ENCODE results near the gene WDR47. TPM values are rescaled to one million over a fixed set of nuclear protein-coding genes. Genes with fewer than 3 reads are reported as not detected.

The WDR47 gene
- total RNA-seq, 1 experiment from 2014 or later = 6.6 TPM

GRCh38 chr1:109017134-109017533 is 24.8 kb downstream of the WDR47 start:
- Histone ChIP-seq H3K9ac (ENCODE audit: extremely low read depth, insufficient read length, low read length) (no peak overlapping the region), H3K79me1 (ENCODE audit: insufficient read depth, low read depth, low read length, poor library complexity, severe bottlenecking) (no peaks in the 10 kb centered on the region), H2BK120ac (ENCODE audit: low read depth, low read length, poor library complexity, severe bottlenecking) (no peak overlapping the region), H3K27me3 (ENCODE audit: insufficient read depth, low read length) (no peaks in the 10 kb centered on the region), H2BK5ac (ENCODE audit: insufficient read length, low read length) (no peak overlapping the region), H4K20me1 (ENCODE audit: control insufficient read depth, insufficient read depth, insufficient read length) (no peaks in the 10 kb centered on the region), H3K14ac (ENCODE audit: insufficient read depth, low read length) (no peak overlapping the region), H3K9me3 (ENCODE audit: control insufficient read depth, low read depth, low read length) (no peaks in the 10 kb centered on the region), H3K23me2 (ENCODE audit: insufficient read length, low read depth, low read length, poor library complexity, severe bottlenecking) (no peaks in the 10 kb centered on the region), H3K23ac (ENCODE audit: insufficient read length, low read depth, low read length) (no peak overlapping the region), H3T11ph (ENCODE audit: low read length) (no peak overlapping the region), H3K18ac (ENCODE audit: insufficient read length, low read depth, low read length) (no peak overlapping the region), H3K56ac (ENCODE audit: insufficient read length, low read depth, low read length) (no peak overlapping the region), H3K27ac (ENCODE audit: insufficient read length, low read depth, low read length) (no peak overlapping the region), H2AK5ac (ENCODE audit: insufficient read length, low read length) (no peak overlapping the region), H3K79me2 (ENCODE audit: insufficient read depth, low read length) (no peaks in the 10 kb centered on the region), H2BK12ac (ENCODE audit: insufficient read length, low read depth, low read length) (no peak overlapping the region), H4K5ac (ENCODE audit: insufficient read length, low read depth, low read length) (no peak overlapping the region), H4K91ac (ENCODE audit: insufficient read length, low read depth, low read length) (no peak overlapping the region), H2BK15ac (ENCODE audit: low read depth, low read length) (no peak overlapping the region), H2BK20ac (ENCODE audit: low read depth, low read length, poor library complexity, severe bottlenecking) (no peak overlapping the region), H2AFZ (ENCODE audit: low read length) (no peak overlapping the region), H3K4me1 (ENCODE audit: insufficient read depth, low read length) (no peaks in the 10 kb centered on the region), H3K4me2 (ENCODE audit: insufficient read depth, insufficient read length, low read length) (no peak overlapping the region), H3K4ac (ENCODE audit: low read depth, low read length) (no peak overlapping the region), H4K8ac (replicated peaks; ENCODE audit: insufficient read length, low read depth, low read length) (no peak overlapping the region)
- no peak overlapping the region for H3K4me3 Mint-ChIP-seq
- H3K36me3 Mint-ChIP-seq (ENCODE audit: insufficient read depth in 1 of 3, low read depth in 3 of 3) = peaks cover 3 to 10% (median 6%) of the 10 kb centered on the region in 3 experiments; a peak in 4 of 7 replicates
- H3K4me1 Mint-ChIP-seq = no peaks in the 10 kb centered on the region
- no peak for TF ChIP-seq CTCF (conservative IDR thresholded peaks at IDR 0.05)
- DNase-seq = no peak
- H3K27me3 Mint-ChIP-seq (ENCODE audit: low read depth) = no peaks in the 10 kb centered on the region
- no peaks in the 10 kb centered on the region; a peak in 2 of 5 replicates for H3K9me3 Mint-ChIP-seq
- WGBS (ENCODE audit: extremely low coverage, insufficient read length, low lambda C conversion rate) = no CpG with 5 or more reads among the region's 1 CpG
- no peak overlapping the region for H3K27ac Mint-ChIP-seq
